Lung (tissue), 12 donors: Measurements from ENCODE around the gene MED13L. TPM values are rescaled to one million over a fixed set of nuclear protein-coding genes. Genes with fewer than 3 reads are reported as not detected.

ENCODE experiments used
- ATAC-seq: fragments of 200-7000 bp; cut with Tn5 transposase; one replicate; pipeline ENCODE4 v1.9.1; 2020; ENCODE audit warnings: moderate number of reproducible peaks; ENCODE audit not compliant: insufficient read depth, low FRiP score
- DNase-seq, 3 donors: peaks; one replicate each; pipeline ENCODE4 v3.0.0-alpha.2; 2013 to 2017
- H3K27ac ChIP-seq, 2 donors: one replicate each; pipeline ENCODE4 v1.5.1; 2013; ENCODE audit warnings: mild to moderate bottlenecking in 2 of 2, moderate library complexity in 2 of 2, control low read depth in 1 of 2, inconsistent platforms in 1 of 2, low read depth in 1 of 2, low read length in 1 of 2
- H3K27me3 ChIP-seq, 3 donors: one replicate each; pipeline ENCODE4 v1.5.1; 2013; ENCODE audit warnings: low read length in 2 of 3; ENCODE audit not compliant: control insufficient read depth in 3 of 3, insufficient read depth in 3 of 3
- H3K36me3 ChIP-seq, 4 donors: one replicate each; pipeline ENCODE4 v1.5.1; 2013; ENCODE audit warnings: low read length in 4 of 4, mild to moderate bottlenecking in 1 of 4, moderate library complexity in 1 of 4; ENCODE audit not compliant: control insufficient read depth in 4 of 4, insufficient read depth in 4 of 4
- H3K4me1 ChIP-seq, 5 donors: one replicate each; pipeline ENCODE4 v1.5.1; 2013; ENCODE audit warnings: low read length in 5 of 5, mild to moderate bottlenecking in 2 of 5, moderate library complexity in 1 of 5; ENCODE audit not compliant: control insufficient read depth in 5 of 5, insufficient read depth in 5 of 5
- H3K4me3 ChIP-seq: one replicate; pipeline ENCODE4 v1.5.1; 2013; ENCODE audit warnings: mild to moderate bottlenecking, control low read depth, moderate library complexity
- H3K9ac ChIP-seq, 2 donors: one replicate each; pipeline ENCODE4 v1.5.1; 2013; ENCODE audit warnings: low read length in 2 of 2, control low read depth in 1 of 2; ENCODE audit not compliant: insufficient read depth in 1 of 2
- H3K9me3 ChIP-seq, 4 donors: one replicate each; pipeline ENCODE4 v1.5.1; 2013; ENCODE audit warnings: low read length in 3 of 4, mild to moderate bottlenecking in 1 of 4, moderate library complexity in 1 of 4; ENCODE audit not compliant: control insufficient read depth in 4 of 4, insufficient read depth in 3 of 4
- CTCF ChIP-seq: IDR thresholded peaks from 2 replicates; pipeline ENCODE4 v1.5.1; 2012; ENCODE audit warnings: mild to moderate bottlenecking; ENCODE audit errors: control extremely low read depth, extremely low read depth
- WGBS, 2 donors: extraction: QIAGEN DNeasy Blood & Tissue Kit; methylation state at CpG; one replicate each; pipeline ENCODE4 v1.1.7; 2013; 5-methylcytosine and 5-hydroxymethylcytosine counted together
- polyA plus RNA-seq, 2 donors: library from polyadenylated mRNA; stranded (reverse); fragments of 200-250 nt; gene quantifications; one replicate each; pipeline ENCODE4 v1.2.1, GENCODE V29; 2013
- total RNA-seq, 2 donors: library from RNA; depleted of rRNA in 1 of 2; stranded (reverse); fragments of >200 nt in 1 of 2; gene quantifications; one replicate each; pipeline ENCODE4 v1.2.1, GENCODE V29; 2014 to 2021
- donor health status: control.
- donor health status: control.
- donor health status: Bipolar disorder and iron deficiency.
- donor health status: healthy.
- donor health status: DM: yes; HTN: yes; CAD: no.

The MED13L gene
- total and polyA plus RNA-seq, 4 donors = 18.2 to 329 (median 71.4) TPM

GRCh38 chr12:116196752-116197718, 80.5 kb downstream of the MED13L start:
- DNase-seq = peak in 1 of 3 donors; percentile 35
- no peaks in the 10 kb centered on the region for H3K9me3 ChIP-seq
- H3K36me3 ChIP-seq = peaks cover 0 to 1% (median 0%) of the 10 kb centered on the region in 4 donors
- H3K4me1 ChIP-seq = peaks cover 0 to 27% (median 11%) of the 10 kb centered on the region in 5 donors
- H3K27ac ChIP-seq = no peak overlapping the region
- no peak for TF ChIP-seq CTCF
- no peak for ATAC-seq
- no peak overlapping the region for H3K9ac ChIP-seq
- WGBS, 2 donors = 75 to 78% methylated on average over 14 of the region's 14 CpGs
- H3K4me3 ChIP-seq = no peak overlapping the region
- no peaks in the 10 kb centered on the region for H3K27me3 ChIP-seq

DNA sequence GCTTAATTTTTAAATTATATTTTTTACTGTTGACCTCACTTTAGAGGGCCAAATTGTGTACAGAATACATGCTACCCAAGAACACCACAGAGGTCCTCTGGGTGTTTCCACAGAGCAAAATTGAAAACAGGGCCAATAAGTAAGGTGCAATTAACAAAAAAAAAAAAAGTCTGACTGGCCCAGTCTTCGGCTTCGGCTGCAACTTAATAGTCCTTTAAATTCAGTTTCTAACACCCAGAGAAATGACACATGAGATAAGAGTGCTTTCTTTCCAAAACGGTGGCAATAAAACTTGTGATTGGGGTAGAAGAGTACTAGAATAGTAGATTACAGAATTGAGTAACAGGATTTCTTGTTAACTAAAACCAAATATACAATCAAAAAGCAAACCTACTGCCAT, 81.3 kb downstream of the MED13L start:
- no peak for TF ChIP-seq CTCF
- H3K27ac ChIP-seq = no peak overlapping the region
- no peak overlapping the region for H3K9ac ChIP-seq
- H3K27me3 ChIP-seq = no peaks in the 10 kb centered on the region
- ATAC-seq (no peak), DNase-seq (no peak)
- H3K9me3 ChIP-seq = no peaks in the 10 kb centered on the region
- peaks cover 0 to 23% (median 8%) of the 10 kb centered on the region in 5 donors for H3K4me1 ChIP-seq
- no peak overlapping the region for H3K4me3 ChIP-seq
- 52 to 66% methylated on average over 3 of the region's 3 CpGs for WGBS, 2 donors
- peaks cover 0 to 1% (median 0%) of the 10 kb centered on the region in 4 donors for H3K36me3 ChIP-seq

DNA sequence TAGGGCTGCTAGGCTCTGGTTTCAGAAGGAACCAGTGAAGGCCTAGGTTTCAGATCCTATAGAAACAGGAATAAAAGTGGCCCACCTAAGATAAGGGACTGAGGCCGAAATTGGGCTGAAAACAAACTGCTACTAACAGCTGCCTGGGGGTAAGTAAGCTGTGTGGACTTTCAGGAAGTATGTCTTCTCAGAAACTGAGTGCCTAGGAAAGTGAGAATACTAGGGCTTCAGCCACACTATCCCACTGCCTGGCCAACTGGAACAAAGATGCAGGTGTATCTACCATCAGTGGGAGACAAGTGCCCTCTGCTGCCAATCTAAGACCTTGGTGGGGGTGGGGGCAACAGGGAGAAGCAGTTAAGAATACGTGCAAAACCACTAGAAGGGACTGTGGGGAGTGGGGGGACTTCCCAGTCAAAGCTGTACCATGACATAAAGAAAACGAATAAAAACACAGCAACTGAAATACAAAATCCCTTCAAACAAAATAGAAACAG, 82.5 kb downstream of the MED13L start:
- no peaks in the 10 kb centered on the region for H3K9me3 ChIP-seq
- peaks cover 0 to 29% (median 9%) of the 10 kb centered on the region in 5 donors for H3K4me1 ChIP-seq
- H3K27me3 ChIP-seq = no peaks in the 10 kb centered on the region
- 58 to 74% methylated on average over 3 of the region's 3 CpGs for WGBS, 2 donors
- H3K9ac ChIP-seq = no peak overlapping the region
- H3K4me3 ChIP-seq = no peak overlapping the region
- ATAC-seq = no peak
- TF ChIP-seq CTCF = no peak
- no peak for DNase-seq
- no peak overlapping the region for H3K27ac ChIP-seq
- peaks cover 0 to 1% (median 0%) of the 10 kb centered on the region in 4 donors for H3K36me3 ChIP-seq
